Aorta (tissue), 5 donors: ENCODE measurements around the gene ANKRD66. TPM values are rescaled to one million over a fixed set of nuclear protein-coding genes. Genes with fewer than 3 reads are reported as not detected.
"Not testable (repeated sequence)": the region's sequence is repeated elsewhere in the genome, so short reads cannot be mapped to it uniquely, and the experiment has no call there.

ENCODE experiments used
- ATAC-seq: fragments of 200-7000 bp; cut with Tn5 transposase; one replicate; pipeline ENCODE4 v1.9.1; 2022; ENCODE audit warnings: moderate library complexity; ENCODE audit not compliant: low FRiP score
- DNase-seq, 2 donors: peaks; one replicate each; pipeline ENCODE4 v3.0.0-alpha.2; 2020
- H3K27ac ChIP-seq, 2 donors: one replicate each; pipeline ENCODE4 v1.5.1; 2013; ENCODE audit warnings: low read length in 2 of 2, mild to moderate bottlenecking in 2 of 2, moderate library complexity in 2 of 2, control low read depth in 1 of 2, inconsistent platforms in 1 of 2, low read depth in 1 of 2
- H3K27me3 ChIP-seq, 2 donors: one replicate each; pipeline ENCODE4 v1.6.1; 2013; ENCODE audit warnings: control low read depth in 1 of 2, low read length in 1 of 2, mild to moderate bottlenecking in 1 of 2, moderate library complexity in 1 of 2; ENCODE audit not compliant: insufficient read depth in 2 of 2, control insufficient read depth in 1 of 2
- H3K36me3 ChIP-seq, 2 donors: one replicate each; pipeline ENCODE4 v1.6.1; 2013; ENCODE audit warnings: control low read depth in 1 of 2, low read length in 1 of 2, mild to moderate bottlenecking in 1 of 2; ENCODE audit not compliant: insufficient read depth in 2 of 2, control insufficient read depth in 1 of 2
- H3K4me1 ChIP-seq, 2 donors: one replicate each; pipeline ENCODE4 v1.6.1; 2013; ENCODE audit warnings: low read length in 2 of 2, control low read depth in 1 of 2, mild to moderate bottlenecking in 1 of 2, moderate library complexity in 1 of 2; ENCODE audit not compliant: insufficient read depth in 2 of 2, control insufficient read depth in 1 of 2
- H3K4me3 ChIP-seq, 2 donors: one replicate each; pipeline ENCODE4 v1.5.1; 2013; ENCODE audit warnings: low read length in 2 of 2, control low read depth in 1 of 2, mild to moderate bottlenecking in 1 of 2
- H3K9me3 ChIP-seq: one replicate; pipeline ENCODE4 v1.6.1; 2013; ENCODE audit warnings: mild to moderate bottlenecking, low read length; ENCODE audit not compliant: control insufficient read depth
- WGBS, 2 donors: extraction: QIAGEN DNeasy Blood & Tissue Kit; methylation state at CpG; one replicate each; pipeline ENCODE4 v1.1.7; 2013; 5-methylcytosine and 5-hydroxymethylcytosine counted together
- intact Hi-C, 2 donors: fragments of 100-400 bp; cut with DNase I; formaldehyde crosslinking; loops; one replicate each; pipeline versions ENCODE4 v1.14.2 to v1.15.0; 2022
- polyA plus RNA-seq, 2 donors: library from polyadenylated mRNA; stranded (reverse); fragments of 200-250 nt; gene quantifications; one replicate each; pipeline ENCODE4 v1.2.3, GENCODE V29; 2013
- total RNA-seq, 2 donors: library from RNA; stranded (reverse); fragmentation: NEBNext Ultra II Directional; extraction: Animal tissue kit (Norgen Biotek cat#: 25700); gene quantifications; one replicate each; pipeline ENCODE4 v1.2.1, GENCODE V29; 2021
- donor health status: healthy with polysubstance abuse.
- donor health status: Bipolar disorder and iron deficiency.
- donor health status: DM: no; HTN: no; CAD: no.
- donor health status: DM: no; HTN: no; CAD: no.
- donor health status: DM: yes; HTN: yes; CAD: no.

Gene ANKRD66
- total and polyA plus RNA-seq, 4 donors = not detected

DNA sequence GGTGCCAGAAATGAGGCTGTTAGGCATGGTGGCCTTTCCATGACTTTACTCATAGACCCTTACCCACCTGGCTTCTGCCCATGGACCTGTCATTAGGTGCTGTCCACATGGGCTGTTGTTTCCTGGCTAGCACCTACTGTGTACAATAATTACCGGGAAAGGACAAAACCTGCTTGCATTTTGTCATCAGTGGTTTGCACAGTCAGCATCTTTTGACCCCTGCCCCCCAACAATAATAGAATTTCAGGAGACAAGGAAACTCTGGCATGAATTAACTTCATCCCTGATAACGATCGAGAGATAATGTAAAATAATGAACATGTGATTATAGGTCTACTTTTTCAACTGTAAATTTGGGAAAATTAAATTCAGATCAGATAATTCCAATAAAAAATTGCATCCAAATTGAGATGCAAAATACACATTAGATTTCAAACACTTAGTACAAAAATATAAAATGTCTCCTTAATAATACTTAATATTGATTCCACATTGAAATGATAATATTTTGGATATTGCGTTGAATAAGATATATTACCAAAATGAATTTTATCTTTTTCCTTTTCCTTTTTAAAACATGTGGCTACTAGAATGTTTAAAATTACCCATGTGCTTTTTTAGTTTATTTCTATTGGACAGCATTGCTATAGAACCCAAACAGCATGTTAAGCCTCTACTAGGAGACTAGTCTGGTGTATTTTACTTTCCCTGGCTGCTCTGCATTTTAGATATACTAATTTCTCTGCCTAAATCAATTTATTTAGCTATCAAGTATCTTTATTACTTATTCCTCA is 12.4 kb downstream of the ANKRD66 start:
- H3K27ac ChIP-seq = no peak overlapping the region
- peaks cover 3% of the 10 kb centered on the region for H3K9me3 ChIP-seq
- no peaks in the 10 kb centered on the region for H3K4me1 ChIP-seq
- intact Hi-C loops = no loop called here
- no peaks in the 10 kb centered on the region for H3K36me3 ChIP-seq
- no peak overlapping the region for H3K4me3 ChIP-seq
- WGBS, 2 donors = 89% methylated on average over 4 of the region's 4 CpGs
- no peak for ATAC-seq
- peaks cover 0 to 2% of the 10 kb centered on the region in 2 donors for H3K27me3 ChIP-seq
- DNase-seq = no peak

DNA sequence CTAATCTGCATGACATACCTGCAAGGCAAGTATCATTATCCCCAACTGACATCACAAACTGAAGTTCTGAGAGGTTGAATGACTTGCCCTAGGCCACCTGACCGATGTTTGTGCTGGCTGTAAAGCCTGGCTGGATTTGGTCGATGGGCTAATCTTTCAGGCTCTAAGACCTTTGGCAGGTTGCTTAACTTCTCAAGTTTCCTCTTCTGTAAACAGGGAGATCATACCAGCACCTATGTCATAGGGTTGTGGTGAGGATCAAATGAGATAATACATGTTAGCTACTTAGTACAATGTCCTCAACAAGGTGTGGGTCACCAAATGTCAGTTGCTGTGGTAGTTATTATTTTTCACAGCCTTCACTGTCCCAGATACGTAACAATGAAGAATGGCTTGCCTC is 14.2 kb downstream of the ANKRD66 start:
- 80 to 83% methylated on average over 3 of the region's 3 CpGs for WGBS, 2 donors
- H3K4me3 ChIP-seq = no peak overlapping the region
- no peaks in the 10 kb centered on the region for H3K27me3 ChIP-seq
- no peaks in the 10 kb centered on the region for H3K36me3 ChIP-seq
- ATAC-seq = no peak
- intact Hi-C loops = no loop called here
- no peak overlapping the region for H3K27ac ChIP-seq
- peaks cover 3% of the 10 kb centered on the region for H3K9me3 ChIP-seq
- no peaks in the 10 kb centered on the region for H3K4me1 ChIP-seq
- no peak for DNase-seq

DNA sequence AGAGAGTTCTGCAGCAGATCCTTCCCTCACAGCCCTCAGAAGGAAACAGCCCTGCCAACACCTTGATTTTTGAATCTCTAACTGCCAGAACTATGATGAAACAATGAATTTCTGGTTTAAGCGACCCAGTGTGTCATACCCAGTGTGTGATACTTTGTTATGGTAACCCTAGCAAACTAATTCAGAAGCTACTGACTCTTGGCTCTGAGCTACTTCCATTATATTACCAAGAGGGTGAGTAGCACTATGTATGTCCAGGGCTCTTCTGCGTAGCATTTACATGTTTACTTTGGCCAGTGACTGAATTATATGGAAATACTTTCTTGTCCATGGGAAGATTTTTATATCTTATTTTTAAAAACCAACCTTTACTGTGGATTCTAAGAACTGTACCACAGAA is 16.7 kb downstream of the ANKRD66 start:
- ATAC-seq (no peak), DNase-seq (no peak)
- Histone ChIP-seq H3K36me3 (no peaks in the 10 kb centered on the region), H3K4me3 (no peak overlapping the region), H3K4me1 (no peaks in the 10 kb centered on the region), H3K9me3 (peaks cover 3% of the 10 kb centered on the region), H3K27me3 (no peaks in the 10 kb centered on the region), H3K27ac (no peak overlapping the region)
- intact Hi-C loops = no loop called here
- WGBS, 2 donors = 42 to 64% methylated on average over 2 of the region's 2 CpGs

DNA sequence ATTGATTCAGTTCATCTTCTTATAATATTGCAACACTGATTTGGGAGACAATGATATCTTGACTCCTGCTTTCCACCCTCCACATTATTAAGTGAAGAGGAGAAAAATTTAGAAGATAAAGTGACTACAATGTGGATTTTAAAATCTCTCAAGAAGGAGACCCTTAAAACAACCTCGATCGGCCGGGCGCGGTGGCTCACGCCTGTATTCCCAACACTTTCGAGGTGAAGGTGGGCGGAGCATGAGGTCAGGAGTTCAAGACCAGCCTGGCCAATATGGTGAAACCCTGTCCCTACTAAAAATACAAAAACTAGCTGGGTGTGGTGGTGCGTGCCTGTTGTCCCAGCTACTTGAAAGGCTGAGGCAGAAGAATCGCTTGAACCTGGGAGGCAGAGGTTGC is 17.5 kb downstream of the ANKRD66 start:
- WGBS, 2 donors = 89 to 94% methylated on average over 10 of the region's 10 CpGs
- intact Hi-C loops, DNase-seq: not testable (repeated sequence)

DNA sequence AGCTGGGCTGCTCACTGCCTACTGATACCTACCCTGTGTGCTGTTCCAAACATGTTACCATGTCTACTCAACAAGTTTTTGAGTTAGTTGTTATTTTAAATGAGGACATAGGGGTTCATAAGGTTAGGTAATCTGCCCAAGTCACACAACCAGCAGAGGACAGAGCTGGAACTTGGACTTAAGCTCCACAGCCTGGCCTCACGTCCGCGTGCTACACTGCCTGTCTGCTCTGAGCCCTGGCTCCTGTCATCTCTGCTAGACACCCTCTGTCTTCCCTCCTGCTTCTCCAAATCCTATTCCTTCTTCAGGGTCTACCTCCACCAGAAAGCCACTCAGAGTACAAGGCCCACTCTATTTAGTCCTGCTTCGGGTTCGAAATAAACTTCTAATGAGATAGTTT is 18.2 kb downstream of the ANKRD66 start:
- DNase-seq = no peak
- no peaks in the 10 kb centered on the region for H3K4me1 ChIP-seq
- no peak overlapping the region for H3K27ac ChIP-seq
- peaks cover 3% of the 10 kb centered on the region for H3K9me3 ChIP-seq
- intact Hi-C loops = no loop called here
- H3K36me3 ChIP-seq = no peaks in the 10 kb centered on the region
- 92% methylated on average over 5 of the region's 5 CpGs for WGBS, 2 donors
- no peaks in the 10 kb centered on the region for H3K27me3 ChIP-seq
- no peak overlapping the region for H3K4me3 ChIP-seq
- ATAC-seq = no peak

More for the DNA sequence above, 17.5 kb downstream of the ANKRD66 start:
- H3K27ac ChIP-seq, ATAC-seq, H3K4me3 ChIP-seq, H3K9me3 ChIP-seq, H3K36me3 ChIP-seq, H3K4me1 ChIP-seq, H3K27me3 ChIP-seq: not testable (repeated sequence)

DNA sequence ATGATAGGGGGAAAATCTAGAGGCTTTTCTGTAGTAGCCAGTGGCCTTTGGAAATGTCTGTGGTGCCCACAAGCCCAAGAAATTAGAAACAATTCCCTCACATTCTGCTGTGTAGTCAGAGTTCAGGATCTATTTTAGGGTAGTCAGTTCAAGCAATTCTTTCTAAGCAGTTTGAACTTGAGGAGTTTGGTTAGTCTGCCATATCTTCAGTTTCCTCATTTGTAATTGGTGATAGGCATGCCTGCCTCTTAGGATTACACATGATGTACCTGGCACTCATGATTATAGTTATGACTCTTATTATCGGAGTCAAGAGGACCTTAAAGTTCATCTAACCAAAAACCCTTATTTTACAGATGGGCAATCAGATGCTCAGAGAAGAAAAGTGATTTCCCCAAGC is 25.3 kb downstream of the ANKRD66 start:
- no peak for ATAC-seq
- H3K27me3 ChIP-seq = no peaks in the 10 kb centered on the region
- WGBS, 2 donors = 88 to 95% methylated on average over 1 of the region's 1 CpG
- no peaks in the 10 kb centered on the region for H3K9me3 ChIP-seq
- no peak overlapping the region for H3K4me3 ChIP-seq
- H3K27ac ChIP-seq = no peak overlapping the region
- intact Hi-C loops = no loop called here
- no peak for DNase-seq
- no peaks in the 10 kb centered on the region for H3K4me1 ChIP-seq
- H3K36me3 ChIP-seq = no peaks in the 10 kb centered on the region

DNA sequence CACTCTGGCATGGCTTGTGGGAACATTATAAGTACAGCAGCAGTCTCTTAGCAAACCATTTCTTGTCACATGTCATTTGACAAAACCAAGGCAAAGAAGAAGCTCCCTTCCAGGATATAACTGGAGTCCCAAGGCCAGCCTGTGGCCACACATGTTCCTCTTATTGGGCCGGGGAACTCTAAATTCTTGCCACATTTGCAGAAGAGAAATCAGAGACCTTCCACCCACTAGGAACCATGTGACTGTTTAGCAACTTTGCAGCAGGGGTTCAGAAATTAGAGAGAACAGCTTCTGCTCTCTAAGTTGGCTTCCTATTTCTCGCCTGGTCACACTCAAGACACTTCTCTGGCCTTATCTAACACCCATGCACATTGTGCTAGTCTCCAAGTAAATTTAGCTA is 26.0 kb downstream of the ANKRD66 start:
- no peaks in the 10 kb centered on the region for H3K4me1 ChIP-seq
- H3K27me3 ChIP-seq = no peaks in the 10 kb centered on the region
- H3K9me3 ChIP-seq = no peaks in the 10 kb centered on the region
- 57 to 79% methylated on average over 2 of the region's 2 CpGs for WGBS, 2 donors
- intact Hi-C loops = no loop called here
- DNase-seq = peak in 1 of 2 donors; percentile 76
- no peak overlapping the region for H3K27ac ChIP-seq
- ATAC-seq = peak; percentile 70
- no peak overlapping the region for H3K4me3 ChIP-seq
- no peaks in the 10 kb centered on the region for H3K36me3 ChIP-seq

DNA sequence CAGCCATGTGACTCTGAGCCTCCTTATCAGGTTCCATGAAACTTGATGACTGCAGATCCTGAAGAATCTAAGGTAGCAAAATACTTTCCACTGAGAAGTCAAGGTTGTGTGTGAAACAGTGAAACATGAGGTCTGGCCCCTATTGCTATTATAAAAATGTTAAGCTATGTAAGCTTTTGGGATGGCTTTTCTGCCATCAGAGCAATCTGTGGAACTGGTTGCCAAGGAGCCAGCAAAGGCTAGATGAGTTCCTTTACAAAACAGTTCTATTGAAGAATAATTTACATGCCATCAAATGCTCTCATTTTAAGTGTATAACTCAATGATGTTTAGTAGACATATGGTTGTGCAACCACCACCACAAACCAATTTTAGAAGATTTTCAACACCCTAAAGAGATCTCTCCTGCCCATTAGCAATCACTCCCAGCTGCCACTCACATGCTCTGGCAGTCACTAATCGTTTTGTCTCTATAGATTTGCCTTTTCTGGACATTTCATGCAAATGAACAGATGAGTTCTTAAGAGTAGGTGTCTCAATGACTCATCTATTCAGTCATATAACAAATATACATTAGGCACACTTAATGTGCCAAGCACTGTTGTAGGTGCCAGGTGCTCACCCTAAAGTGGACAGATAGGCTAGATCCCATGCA is 26.6 kb downstream of the ANKRD66 start:
- DNase-seq (no peak), ATAC-seq (no peak)
- Histone ChIP-seq H3K27ac (no peak overlapping the region), H3K27me3 (no peaks in the 10 kb centered on the region), H3K9me3 (no peaks in the 10 kb centered on the region), H3K4me1 (no peaks in the 10 kb centered on the region), H3K4me3 (no peak overlapping the region), H3K36me3 (no peaks in the 10 kb centered on the region)
- 74 to 78% methylated on average over 1 of the region's 1 CpG for WGBS, 2 donors
- intact Hi-C loops = no loop called here

DNA sequence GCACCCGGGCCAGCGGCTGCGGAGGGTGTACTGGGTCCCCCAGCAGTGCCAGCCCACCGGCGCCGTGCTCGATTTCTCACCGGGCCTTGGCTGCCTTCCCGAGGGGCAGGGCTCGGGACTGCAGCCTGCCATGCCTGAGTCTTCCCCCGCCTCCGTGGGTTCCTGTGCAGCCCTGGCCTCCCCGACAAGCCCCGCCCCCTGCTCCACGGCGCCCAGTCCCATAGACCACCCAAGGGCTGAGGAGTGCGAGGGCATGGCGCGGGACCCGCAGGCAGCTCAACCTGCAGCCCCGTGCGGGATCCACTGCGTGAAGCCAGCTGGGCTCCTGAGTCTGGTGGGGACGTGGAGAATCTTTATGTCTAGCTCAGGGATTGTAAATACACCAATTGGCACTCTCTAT is 28.0 kb downstream of the ANKRD66 start:
- DNase-seq, H3K27me3 ChIP-seq, H3K27ac ChIP-seq, ATAC-seq, H3K4me1 ChIP-seq, intact Hi-C loops, H3K36me3 ChIP-seq, H3K9me3 ChIP-seq, H3K4me3 ChIP-seq: not testable (repeated sequence)
- 93 to 96% methylated on average over 15 to 24 of the region's 24 CpGs for WGBS, 2 donors
